GM21825 (cell line): ENCODE measurements around the gene ZNF333.
"Not testable (repeated sequence)": the region's sequence is repeated elsewhere in the genome, so short reads cannot be mapped to it uniquely, and the experiment has no call there.

Experiments
- ATAC-seq: cut with Tn5 transposase; IDR thresholded peaks from one replicate; pipeline ENCODE4 v1.9.1; 2021; ENCODE audit warnings: mild to moderate bottlenecking, moderate library complexity; ENCODE audit not compliant: unreplicated experiment

Gene ZNF333

GRCh38 chr19:14765841-14766240 lies 76.0 kb downstream of the ZNF333 start:
- ATAC-seq = not testable (repeated sequence)

GRCh38 chr19:14767466-14767971 lies 77.7 kb downstream of the ZNF333 start:
- no peak for ATAC-seq

- no peak for ATAC-seq
Observed at GRCh38 chr19:14768001-14768400, 78.2 kb downstream of the ZNF333 start.

GRCh38 chr19:14769201-14769600 lies 79.4 kb downstream of the ZNF333 start:
- ATAC-seq = no peak

- ATAC-seq = no peak
Observed at GRCh38 chr19:14770136-14770535, 80.3 kb downstream of the ZNF333 start.

- no peak for ATAC-seq
Observed at GRCh38 chr19:14770944-14771839, 81.3 kb downstream of the ZNF333 start.

GRCh38 chr19:14772467-14772866 lies 82.6 kb downstream of the ZNF333 start:
- ATAC-seq = no peak

- no peak for ATAC-seq
Observed at GRCh38 chr19:14772995-14773394, 83.1 kb downstream of the ZNF333 start.

- ATAC-seq = not testable (repeated sequence)
Observed at GRCh38 chr19:14773722-14774121, 83.9 kb downstream of the ZNF333 start.

- ATAC-seq = no peak
Observed at GRCh38 chr19:14774373-14774772, 84.5 kb downstream of the ZNF333 start.

GRCh38 chr19:14775326-14775725 lies 85.5 kb downstream of the ZNF333 start:
- ATAC-seq = not testable (repeated sequence)

GRCh38 chr19:14775869-14776586 lies 86.2 kb downstream of the ZNF333 start:
- no peak for ATAC-seq

GRCh38 chr19:14777645-14778044 lies 87.8 kb downstream of the ZNF333 start:
- not testable (repeated sequence) for ATAC-seq

- ATAC-seq = not testable (repeated sequence)
Observed at GRCh38 chr19:14778110-14778845, 88.4 kb downstream of the ZNF333 start, which contains the start of gene ADGRE2. ADGRE2 (minus strand) TSS chr19:14778560; CDS start chr19:14776756, 1,804 bp downstream.

- no peak for ATAC-seq
Observed at GRCh38 chr19:14779151-14779550, 89.3 kb downstream of the ZNF333 start.

GRCh38 chr19:14780622-14781225 lies 90.9 kb downstream of the ZNF333 start:
- ATAC-seq = not testable (repeated sequence)

GRCh38 chr19:14781713-14782536 lies 92.1 kb downstream of the ZNF333 start:
- not testable (repeated sequence) for ATAC-seq

GRCh38 chr19:14782626-14783409 lies 93.0 kb downstream of the ZNF333 start:
- no peak for ATAC-seq
